ENCODE results near the gene RANBP1. TPM values are rescaled to one million over a fixed set of nuclear protein-coding genes. Genes with fewer than 3 reads are reported as not detected.

The RANBP1 gene
- total and polyA plus RNA-seq, 2 of the 13 experiments (the other 11 are each of a cell fraction or from before 2014, with no cell fraction given): 181 to 492 TPM

GRCh38 chr22:20156611-20157429, 40.9 kb downstream of the RANBP1 start (continued):
- 0 out of 2 replicates have a peak, but pooled peaks have one; percentile 29 for TF ChIP-seq ZNF704 (CRISPR knock-in tag; IDR thresholded peaks at IDR 0.05; ENCODE audit: borderline replicate concordance)
- TF ChIP-seq BHLHE40 (IDR thresholded peaks at IDR 0.05; ENCODE audit: low read length): 0 out of 2 replicates have a peak, but pooled peaks have one; percentile 13
- TF ChIP-seq, protein P1, sequence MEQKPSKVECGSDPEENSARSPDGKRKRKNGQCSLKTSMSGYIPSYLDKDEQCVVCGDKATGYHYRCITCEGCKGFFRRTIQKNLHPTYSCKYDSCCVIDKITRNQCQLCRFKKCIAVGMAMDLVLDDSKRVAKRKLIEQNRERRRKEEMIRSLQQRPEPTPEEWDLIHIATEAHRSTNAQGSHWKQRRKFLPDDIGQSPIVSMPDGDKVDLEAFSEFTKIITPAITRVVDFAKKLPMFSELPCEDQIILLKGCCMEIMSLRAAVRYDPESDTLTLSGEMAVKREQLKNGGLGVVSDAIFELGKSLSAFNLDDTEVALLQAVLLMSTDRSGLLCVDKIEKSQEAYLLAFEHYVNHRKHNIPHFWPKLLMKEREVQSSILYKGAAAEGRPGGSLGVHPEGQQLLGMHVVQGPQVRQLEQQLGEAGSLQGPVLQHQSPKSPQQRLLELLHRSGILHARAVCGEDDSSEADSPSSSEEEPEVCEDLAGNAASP (CRISPR knock-in tag; IDR thresholded peaks at IDR 0.05; ENCODE audit: borderline replicate concordance): no peak
- TF ChIP-seq TFAP4 (IDR thresholded peaks at IDR 0.05; ENCODE audit: borderline replicate concordance, low read depth): peak; percentile 18; the same call in 1 of the 2 replicates
- TF ChIP-seq, protein P2, sequence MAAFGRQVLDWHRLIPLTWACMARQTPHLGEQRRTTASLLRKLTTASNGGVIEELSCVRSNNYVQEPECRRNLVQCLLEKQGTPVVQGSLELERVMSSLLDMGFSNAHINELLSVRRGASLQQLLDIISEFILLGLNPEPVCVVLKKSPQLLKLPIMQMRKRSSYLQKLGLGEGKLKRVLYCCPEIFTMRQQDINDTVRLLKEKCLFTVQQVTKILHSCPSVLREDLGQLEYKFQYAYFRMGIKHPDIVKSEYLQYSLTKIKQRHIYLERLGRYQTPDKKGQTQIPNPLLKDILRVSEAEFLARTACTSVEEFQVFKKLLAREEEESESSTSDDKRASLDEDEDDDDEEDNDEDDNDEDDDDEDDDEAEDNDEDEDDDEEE (CRISPR knock-in tag; IDR thresholded peaks at IDR 0.05): no peak
- TF ChIP-seq GATAD2A (CRISPR knock-in tag; IDR thresholded peaks at IDR 0.05): no peak
- no peak for TF ChIP-seq ZBTB1 (CRISPR knock-in tag; IDR thresholded peaks at IDR 0.05; ENCODE audit: borderline replicate concordance)
- no peak for TF ChIP-seq ZNF136 (CRISPR knock-in tag; IDR thresholded peaks at IDR 0.05; ENCODE audit: low read depth)
- no peak for TF ChIP-seq ZNF576 (CRISPR knock-in tag; IDR thresholded peaks at IDR 0.05)
- TF ChIP-seq ZNF317 (CRISPR knock-in tag; IDR thresholded peaks at IDR 0.05): no peak
- TF ChIP-seq SMC3 (IDR thresholded peaks at IDR 0.05; ENCODE audit: low read length): peak; percentile 87
- no peak for TF ChIP-seq EZH2 (conservative IDR thresholded peaks at IDR 0.05; ENCODE audit: low read depth, low read length)
- no peak for TF ChIP-seq ZNF7 (CRISPR knock-in tag; IDR thresholded peaks at IDR 0.05)
- peak; percentile 28; the same call in 1 of the 2 replicates for TF ChIP-seq SALL1 (CRISPR knock-in tag; IDR thresholded peaks at IDR 0.05)
- no peak for TF ChIP-seq ZNF619 (CRISPR knock-in tag; IDR thresholded peaks at IDR 0.05)
- no peak for TF ChIP-seq ZNF234 (CRISPR knock-in tag; conservative IDR thresholded peaks at IDR 0.05)
- TF ChIP-seq, protein P3, sequence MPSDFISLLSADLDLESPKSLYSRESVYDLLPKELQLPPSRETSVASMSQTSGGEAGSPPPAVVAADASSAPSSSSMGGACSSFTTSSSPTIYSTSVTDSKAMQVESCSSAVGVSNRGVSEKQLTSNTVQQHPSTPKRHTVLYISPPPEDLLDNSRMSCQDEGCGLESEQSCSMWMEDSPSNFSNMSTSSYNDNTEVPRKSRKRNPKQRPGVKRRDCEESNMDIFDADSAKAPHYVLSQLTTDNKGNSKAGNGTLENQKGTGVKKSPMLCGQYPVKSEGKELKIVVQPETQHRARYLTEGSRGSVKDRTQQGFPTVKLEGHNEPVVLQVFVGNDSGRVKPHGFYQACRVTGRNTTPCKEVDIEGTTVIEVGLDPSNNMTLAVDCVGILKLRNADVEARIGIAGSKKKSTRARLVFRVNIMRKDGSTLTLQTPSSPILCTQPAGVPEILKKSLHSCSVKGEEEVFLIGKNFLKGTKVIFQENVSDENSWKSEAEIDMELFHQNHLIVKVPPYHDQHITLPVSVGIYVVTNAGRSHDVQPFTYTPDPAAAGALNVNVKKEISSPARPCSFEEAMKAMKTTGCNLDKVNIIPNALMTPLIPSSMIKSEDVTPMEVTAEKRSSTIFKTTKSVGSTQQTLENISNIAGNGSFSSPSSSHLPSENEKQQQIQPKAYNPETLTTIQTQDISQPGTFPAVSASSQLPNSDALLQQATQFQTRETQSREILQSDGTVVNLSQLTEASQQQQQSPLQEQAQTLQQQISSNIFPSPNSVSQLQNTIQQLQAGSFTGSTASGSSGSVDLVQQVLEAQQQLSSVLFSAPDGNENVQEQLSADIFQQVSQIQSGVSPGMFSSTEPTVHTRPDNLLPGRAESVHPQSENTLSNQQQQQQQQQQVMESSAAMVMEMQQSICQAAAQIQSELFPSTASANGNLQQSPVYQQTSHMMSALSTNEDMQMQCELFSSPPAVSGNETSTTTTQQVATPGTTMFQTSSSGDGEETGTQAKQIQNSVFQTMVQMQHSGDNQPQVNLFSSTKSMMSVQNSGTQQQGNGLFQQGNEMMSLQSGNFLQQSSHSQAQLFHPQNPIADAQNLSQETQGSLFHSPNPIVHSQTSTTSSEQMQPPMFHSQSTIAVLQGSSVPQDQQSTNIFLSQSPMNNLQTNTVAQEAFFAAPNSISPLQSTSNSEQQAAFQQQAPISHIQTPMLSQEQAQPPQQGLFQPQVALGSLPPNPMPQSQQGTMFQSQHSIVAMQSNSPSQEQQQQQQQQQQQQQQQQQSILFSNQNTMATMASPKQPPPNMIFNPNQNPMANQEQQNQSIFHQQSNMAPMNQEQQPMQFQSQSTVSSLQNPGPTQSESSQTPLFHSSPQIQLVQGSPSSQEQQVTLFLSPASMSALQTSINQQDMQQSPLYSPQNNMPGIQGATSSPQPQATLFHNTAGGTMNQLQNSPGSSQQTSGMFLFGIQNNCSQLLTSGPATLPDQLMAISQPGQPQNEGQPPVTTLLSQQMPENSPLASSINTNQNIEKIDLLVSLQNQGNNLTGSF (CRISPR knock-in tag; IDR thresholded peaks at IDR 0.05): no peak
